Effector memory CD4-positive, alpha-beta T cell (primary cell): Measurements from ENCODE around the gene OPCML.

Experiments
- DNase-seq, 3 donors: peaks; one replicate each; pipeline ENCODE4 v3.0.0-alpha.2; 2020
- H3K27ac ChIP-seq: 2 replicates; pipeline ENCODE4 v1.7.0; 2013; ENCODE audit warnings: mild to moderate bottlenecking, low read length, moderate library complexity; ENCODE audit not compliant: insufficient read depth, poor library complexity, severe bottlenecking
- H3K27me3 ChIP-seq: replicated peaks from 2 replicates; pipeline ENCODE4 v1.7.0; 2013; ENCODE audit warnings: mild to moderate bottlenecking, low read length; ENCODE audit not compliant: insufficient read depth, control insufficient read depth, poor library complexity, severe bottlenecking
- H3K36me3 ChIP-seq: 2 replicates; pipeline ENCODE4 v1.7.0; 2013; ENCODE audit warnings: mild to moderate bottlenecking, low read length, moderate library complexity; ENCODE audit not compliant: control insufficient read depth, insufficient read depth
- H3K4me1 ChIP-seq: 2 replicates; pipeline ENCODE4 v1.7.0; 2013; ENCODE audit warnings: low read length, mild to moderate bottlenecking; ENCODE audit not compliant: control insufficient read depth, insufficient read depth, poor library complexity, severe bottlenecking
- H3K4me3 ChIP-seq: 2 replicates; pipeline ENCODE4 v1.7.0; 2013; ENCODE audit warnings: low read length, low read depth, mild to moderate bottlenecking; ENCODE audit not compliant: insufficient read depth, poor library complexity, severe bottlenecking
- H3K9me3 ChIP-seq: 2 replicates; pipeline ENCODE4 v1.7.0; 2013; ENCODE audit warnings: mild to moderate bottlenecking, low read length, moderate library complexity; ENCODE audit not compliant: control insufficient read depth

Gene OPCML

DNA sequence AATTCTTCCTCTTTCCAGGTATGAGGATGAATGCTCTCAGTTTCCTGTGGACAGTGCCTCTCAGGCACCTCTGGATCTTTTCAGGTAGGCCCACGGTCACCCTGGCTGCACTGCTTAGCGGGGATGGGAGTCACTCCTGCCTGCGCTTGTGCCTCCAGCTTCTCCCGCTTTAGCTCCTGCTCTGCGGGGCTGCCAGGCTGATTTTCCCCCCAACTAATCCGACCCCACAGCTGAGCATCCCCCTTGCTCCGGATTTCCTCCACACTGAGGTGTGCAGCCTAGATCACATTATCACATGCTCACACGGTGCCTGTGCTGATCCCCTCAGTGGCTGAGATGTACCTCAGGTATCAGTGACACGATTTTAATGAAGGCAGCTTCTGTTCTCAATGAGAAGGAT, 879.1 kb downstream of the OPCML start:
- H3K36me3 ChIP-seq: no peaks in the 10 kb centered on the region
- no peak overlapping the region for H3K4me3 ChIP-seq
- no peak overlapping the region for H3K27ac ChIP-seq
- no peaks in the 10 kb centered on the region for H3K9me3 ChIP-seq
- no peaks in the 10 kb centered on the region for H3K4me1 ChIP-seq
- no peak for DNase-seq
- no peaks in the 10 kb centered on the region for H3K27me3 ChIP-seq

DNA sequence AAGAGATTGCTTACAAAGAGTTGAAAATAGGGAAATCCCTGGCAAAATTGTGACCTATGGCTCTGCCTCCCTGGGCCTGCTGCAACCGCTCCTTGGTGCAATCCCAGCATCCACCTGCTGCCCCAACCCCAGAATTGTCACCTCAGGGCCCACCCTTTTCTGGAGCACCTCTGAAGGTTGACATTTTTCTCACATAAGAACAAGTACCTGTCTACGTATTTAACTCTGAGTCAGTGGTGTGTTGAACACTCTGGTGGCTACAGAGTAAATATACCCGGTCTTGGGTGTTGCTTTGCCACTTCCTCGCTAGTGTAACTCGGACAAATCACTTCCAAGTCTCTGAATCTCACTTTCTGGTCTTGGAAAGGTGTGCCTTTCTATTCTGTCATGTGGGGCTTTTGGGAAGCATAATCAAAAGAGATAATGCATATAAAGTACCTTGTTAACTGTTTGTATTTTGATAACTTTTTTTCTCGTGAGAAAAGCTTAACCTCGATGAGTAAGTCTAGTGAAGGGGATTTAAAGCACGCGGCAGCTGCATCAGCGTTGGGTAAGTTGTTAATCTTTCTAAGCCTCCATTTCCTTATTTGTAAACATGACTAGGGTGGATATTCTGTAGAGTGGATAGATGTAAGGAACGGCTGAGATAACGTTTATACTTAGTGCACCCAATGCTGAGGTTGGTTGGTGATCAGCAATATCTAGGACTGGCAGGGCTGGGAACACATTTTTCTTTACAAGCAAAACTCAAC, 881.2 kb downstream of the OPCML start:
- H3K4me3 ChIP-seq: no peak overlapping the region
- DNase-seq: no peak
- no peaks in the 10 kb centered on the region for H3K36me3 ChIP-seq
- H3K27ac ChIP-seq: no peak overlapping the region
- no peaks in the 10 kb centered on the region for H3K4me1 ChIP-seq
- no peaks in the 10 kb centered on the region for H3K9me3 ChIP-seq
- no peaks in the 10 kb centered on the region for H3K27me3 ChIP-seq

DNA sequence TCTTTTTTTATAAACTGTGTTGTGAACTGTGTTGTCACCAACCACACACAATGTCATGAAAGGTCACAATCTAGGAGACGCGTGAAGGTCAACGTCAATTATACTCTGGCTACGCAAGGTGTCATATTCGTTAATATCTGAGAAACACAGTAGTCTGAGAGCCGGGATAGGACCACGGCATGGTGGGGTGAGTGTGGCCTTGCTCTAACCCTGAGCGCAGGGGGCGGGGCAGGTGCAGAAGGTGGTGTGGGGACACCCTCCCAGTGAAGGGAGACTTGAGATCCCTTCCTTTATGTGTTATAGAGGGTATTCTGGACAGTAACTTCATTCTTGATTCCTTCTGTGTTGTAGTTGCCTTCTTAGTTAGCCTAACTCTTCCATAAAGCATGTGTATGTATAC, 883.0 kb downstream of the OPCML start:
- H3K27ac ChIP-seq: no peak overlapping the region
- DNase-seq: no peak
- no peaks in the 10 kb centered on the region for H3K27me3 ChIP-seq
- H3K4me3 ChIP-seq: no peak overlapping the region
- no peaks in the 10 kb centered on the region for H3K9me3 ChIP-seq
- H3K4me1 ChIP-seq: no peaks in the 10 kb centered on the region
- H3K36me3 ChIP-seq: no peaks in the 10 kb centered on the region

DNA sequence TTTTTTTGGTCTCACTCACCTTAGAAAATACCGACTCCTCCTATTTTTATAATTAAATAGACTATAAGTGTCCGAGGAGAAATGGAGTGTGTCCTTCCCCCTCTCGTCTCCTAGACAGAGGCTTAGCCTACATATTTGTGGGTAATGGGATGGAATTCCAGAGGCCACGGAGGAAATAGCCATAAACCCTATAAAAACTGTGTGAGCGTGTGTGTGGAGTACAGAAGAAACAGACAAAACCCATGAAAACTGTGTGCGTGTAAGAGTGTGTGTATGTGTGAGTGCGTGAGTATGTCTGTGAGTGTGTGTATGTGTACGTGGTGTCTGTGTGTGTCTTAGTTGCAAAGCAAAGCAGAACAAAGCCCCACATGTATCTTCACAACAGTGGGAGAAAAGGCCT, 883.5 kb downstream of the OPCML start:
- Histone ChIP-seq H3K4me3 (no peak overlapping the region), H3K4me1 (no peaks in the 10 kb centered on the region), H3K36me3 (no peaks in the 10 kb centered on the region), H3K27me3 (no peaks in the 10 kb centered on the region), H3K27ac (no peak overlapping the region), H3K9me3 (no peaks in the 10 kb centered on the region)
- no peak for DNase-seq

DNA sequence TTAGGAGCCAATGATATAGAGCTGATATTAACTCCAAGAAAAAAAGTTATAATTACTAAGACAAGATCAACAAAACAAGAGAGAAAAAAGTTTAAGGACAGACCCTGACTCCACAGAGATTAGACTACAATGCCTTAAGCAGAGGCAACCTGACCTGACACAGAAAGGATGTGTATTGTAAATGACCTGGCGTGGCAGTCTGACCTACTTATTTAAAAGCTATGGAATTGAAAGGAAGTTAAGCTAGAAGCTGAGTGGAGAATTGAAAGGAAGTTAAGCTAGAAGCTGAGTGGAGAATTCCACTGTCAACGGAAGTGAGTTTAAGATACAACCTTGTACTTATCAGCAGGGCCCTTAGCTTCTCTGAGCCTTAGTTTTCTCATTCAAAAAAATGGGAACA, 885.4 kb downstream of the OPCML start:
- Histone ChIP-seq H3K27ac (no peak overlapping the region), H3K36me3 (no peaks in the 10 kb centered on the region), H3K4me1 (no peaks in the 10 kb centered on the region), H3K27me3 (no peaks in the 10 kb centered on the region), H3K9me3 (no peaks in the 10 kb centered on the region), H3K4me3 (no peak overlapping the region)
- no peak for DNase-seq

DNA sequence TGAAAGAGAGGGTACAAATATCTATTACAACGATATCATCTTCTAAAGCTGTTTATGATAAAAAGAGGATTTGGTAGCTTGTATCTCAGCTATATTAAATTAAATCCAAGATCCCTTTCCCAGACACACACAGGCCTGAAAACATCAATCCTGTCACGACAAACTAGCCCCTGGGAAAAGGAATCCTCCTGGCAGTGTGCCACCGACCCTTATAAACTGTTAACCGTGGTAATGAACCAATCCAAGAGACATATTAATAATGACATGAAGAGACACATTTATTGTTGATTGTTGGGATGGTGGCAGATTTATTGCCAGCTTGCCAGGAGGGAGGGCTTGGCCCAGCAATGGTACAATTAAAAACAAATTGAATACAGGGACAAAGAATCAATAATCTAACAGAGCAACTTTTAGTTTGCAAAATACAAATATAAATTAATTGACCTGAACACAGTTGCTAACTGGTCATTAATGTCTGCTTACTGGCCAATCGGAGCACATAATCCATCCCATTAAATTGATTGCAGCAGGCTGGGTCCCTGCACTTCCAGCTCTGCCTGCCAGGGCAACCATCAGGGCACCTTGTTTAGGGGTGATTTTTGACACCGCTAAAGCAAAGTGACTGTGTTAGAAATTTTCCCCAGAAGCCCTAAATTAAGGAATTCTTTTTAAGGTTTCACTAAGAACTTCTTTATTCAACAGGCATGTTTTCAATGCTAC, 887.6 kb downstream of the OPCML start:
- H3K27ac ChIP-seq: no peak overlapping the region

DNA sequence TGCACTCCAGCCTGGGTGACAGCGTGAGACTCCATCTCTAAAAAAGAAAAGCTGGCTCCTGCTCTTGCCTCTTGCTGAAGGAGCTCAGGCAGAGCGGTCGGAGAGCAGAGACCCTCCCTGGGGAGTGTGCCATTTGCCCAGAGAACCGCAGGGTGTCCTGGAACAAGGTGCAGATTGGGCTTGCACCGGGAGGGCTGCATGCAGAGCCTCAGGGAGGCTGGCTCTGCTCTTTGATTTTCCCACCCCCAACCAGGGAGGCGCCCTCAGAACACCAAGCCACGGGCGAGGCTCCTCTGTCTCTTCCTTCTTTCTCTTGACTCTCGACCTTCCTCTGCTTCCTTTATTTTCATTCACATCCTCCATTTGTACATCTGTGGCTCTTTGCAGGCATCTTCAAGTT, 889.1 kb downstream of the OPCML start:
- H3K4me1 ChIP-seq: no peaks in the 10 kb centered on the region
- H3K9me3 ChIP-seq: no peaks in the 10 kb centered on the region
- H3K36me3 ChIP-seq: no peaks in the 10 kb centered on the region
- DNase-seq: no peak
- H3K27ac ChIP-seq: no peak overlapping the region
- no peak overlapping the region for H3K4me3 ChIP-seq
- no peaks in the 10 kb centered on the region for H3K27me3 ChIP-seq

More for the DNA sequence above, 887.6 kb downstream of the OPCML start:
- Histone ChIP-seq H3K36me3 (no peaks in the 10 kb centered on the region), H3K4me3 (no peak overlapping the region), H3K4me1 (no peaks in the 10 kb centered on the region), H3K27me3 (no peaks in the 10 kb centered on the region), H3K9me3 (no peaks in the 10 kb centered on the region)
- no peak for DNase-seq

DNA sequence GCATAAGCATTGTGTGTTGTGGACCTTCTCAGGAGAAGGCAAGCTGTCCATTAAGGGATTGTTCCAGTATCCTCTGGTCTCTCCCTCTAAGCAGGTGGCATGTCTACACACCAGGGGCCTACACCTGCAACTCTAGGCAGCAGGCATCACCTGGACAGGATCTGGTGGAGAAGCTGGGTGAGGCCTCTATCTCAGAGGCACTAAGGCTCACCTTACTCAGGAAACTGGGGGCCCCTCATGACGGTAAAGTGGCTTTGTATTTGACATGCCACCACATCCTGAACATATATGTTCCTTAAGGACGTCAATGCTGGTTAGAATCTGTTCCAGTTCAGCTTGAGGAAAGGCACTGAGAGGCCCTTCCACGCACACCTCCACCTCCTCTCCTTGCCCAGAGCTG, 891.3 kb downstream of the OPCML start:
- Histone ChIP-seq H3K9me3 (no peaks in the 10 kb centered on the region), H3K27ac (no peak overlapping the region), H3K36me3 (no peaks in the 10 kb centered on the region), H3K27me3 (no peaks in the 10 kb centered on the region), H3K4me3 (no peak overlapping the region), H3K4me1 (no peaks in the 10 kb centered on the region)
- no peak for DNase-seq

DNA sequence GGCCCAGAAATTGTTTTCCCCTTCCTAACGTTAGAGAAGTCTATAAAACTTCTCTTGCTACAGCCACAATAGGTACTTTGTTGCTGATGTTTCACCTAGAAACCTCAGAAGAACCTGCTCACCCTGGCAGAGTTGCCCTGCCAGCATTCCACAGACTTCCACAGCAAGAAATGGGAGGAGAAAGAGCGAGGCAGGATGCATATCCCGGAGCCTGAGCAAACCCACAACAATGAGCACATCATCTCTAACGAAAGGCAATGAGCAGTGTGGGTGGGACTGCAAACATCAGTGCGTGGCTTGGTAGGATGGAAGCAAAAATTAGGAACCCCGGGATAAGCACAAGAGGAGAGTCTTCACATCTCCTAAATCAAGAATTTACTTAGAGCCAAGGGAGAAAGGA, 892.3 kb downstream of the OPCML start:
- H3K27ac ChIP-seq: no peak overlapping the region

DNA sequence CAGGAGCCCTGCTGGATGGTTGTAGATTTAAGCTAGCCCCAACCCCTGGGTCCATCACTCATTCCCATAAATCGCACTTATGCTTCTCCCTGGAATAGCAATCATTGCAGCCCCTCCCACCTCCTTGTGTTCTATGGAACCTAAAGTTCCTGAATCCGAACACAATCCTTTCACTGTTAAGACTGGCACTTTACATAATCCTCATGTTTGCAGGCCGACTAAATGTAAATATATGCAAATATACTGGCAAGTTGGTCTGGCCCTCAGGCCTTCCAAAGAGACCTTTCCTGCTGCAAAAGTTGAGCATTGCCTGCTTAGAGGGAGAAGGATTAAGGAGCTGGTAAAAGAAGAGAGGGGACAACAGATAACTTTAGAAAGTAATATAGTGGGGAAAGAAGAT, 892.9 kb downstream of the OPCML start:
- no peaks in the 10 kb centered on the region for H3K4me1 ChIP-seq
- H3K9me3 ChIP-seq: no peaks in the 10 kb centered on the region
- H3K4me3 ChIP-seq: no peak overlapping the region
- DNase-seq: no peak
- no peaks in the 10 kb centered on the region for H3K27me3 ChIP-seq
- H3K36me3 ChIP-seq: no peaks in the 10 kb centered on the region
- no peak overlapping the region for H3K27ac ChIP-seq

More for the DNA sequence above, 892.3 kb downstream of the OPCML start:
- no peaks in the 10 kb centered on the region for H3K36me3 ChIP-seq
- H3K4me3 ChIP-seq: no peak overlapping the region
- no peaks in the 10 kb centered on the region for H3K4me1 ChIP-seq
- DNase-seq: no peak
- H3K9me3 ChIP-seq: no peaks in the 10 kb centered on the region
- no peaks in the 10 kb centered on the region for H3K27me3 ChIP-seq
